GM10266 (cell line): Measurements from ENCODE around the gene AHCTF1.

Experiments
- DNase-seq: peaks from one replicate; pipeline ENCODE4 v3.0.0; 2012; ENCODE audit errors: extremely low spot score
- TF ChIP-seq, protein P1 (sequence below): IDR thresholded peaks from 2 replicates; pipeline ENCODE4 v1.5.1; 2012; ENCODE audit warnings: mild to moderate bottlenecking, low read depth; ENCODE audit not compliant: control insufficient read depth, insufficient read depth; ENCODE audit errors: missing control alignments

AHCTF1 gene

DNA sequence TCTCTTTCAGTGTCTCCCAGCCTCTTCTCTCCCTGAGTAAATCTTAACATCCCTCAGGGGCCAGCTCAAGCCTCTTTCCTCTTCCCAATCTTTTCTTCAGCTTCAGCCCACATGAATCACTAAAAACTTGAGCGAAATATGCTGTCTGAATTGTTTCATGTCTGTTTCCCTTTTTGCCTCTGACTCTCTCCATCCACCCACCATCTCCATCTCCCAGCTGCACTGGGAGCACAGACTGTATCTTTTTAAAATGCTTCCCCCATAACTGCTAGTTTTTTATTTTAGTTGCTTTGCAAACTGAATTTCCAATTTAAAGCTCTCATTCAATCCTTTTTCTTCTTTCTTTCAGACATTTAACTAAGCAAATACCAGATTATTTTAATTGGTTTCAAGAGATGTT, 3.0 kb upstream of the AHCTF1 start:
- TF ChIP-seq, protein P1, sequence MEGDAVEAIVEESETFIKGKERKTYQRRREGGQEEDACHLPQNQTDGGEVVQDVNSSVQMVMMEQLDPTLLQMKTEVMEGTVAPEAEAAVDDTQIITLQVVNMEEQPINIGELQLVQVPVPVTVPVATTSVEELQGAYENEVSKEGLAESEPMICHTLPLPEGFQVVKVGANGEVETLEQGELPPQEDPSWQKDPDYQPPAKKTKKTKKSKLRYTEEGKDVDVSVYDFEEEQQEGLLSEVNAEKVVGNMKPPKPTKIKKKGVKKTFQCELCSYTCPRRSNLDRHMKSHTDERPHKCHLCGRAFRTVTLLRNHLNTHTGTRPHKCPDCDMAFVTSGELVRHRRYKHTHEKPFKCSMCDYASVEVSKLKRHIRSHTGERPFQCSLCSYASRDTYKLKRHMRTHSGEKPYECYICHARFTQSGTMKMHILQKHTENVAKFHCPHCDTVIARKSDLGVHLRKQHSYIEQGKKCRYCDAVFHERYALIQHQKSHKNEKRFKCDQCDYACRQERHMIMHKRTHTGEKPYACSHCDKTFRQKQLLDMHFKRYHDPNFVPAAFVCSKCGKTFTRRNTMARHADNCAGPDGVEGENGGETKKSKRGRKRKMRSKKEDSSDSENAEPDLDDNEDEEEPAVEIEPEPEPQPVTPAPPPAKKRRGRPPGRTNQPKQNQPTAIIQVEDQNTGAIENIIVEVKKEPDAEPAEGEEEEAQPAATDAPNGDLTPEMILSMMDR: no peak
- DNase-seq: no peak

DNA sequence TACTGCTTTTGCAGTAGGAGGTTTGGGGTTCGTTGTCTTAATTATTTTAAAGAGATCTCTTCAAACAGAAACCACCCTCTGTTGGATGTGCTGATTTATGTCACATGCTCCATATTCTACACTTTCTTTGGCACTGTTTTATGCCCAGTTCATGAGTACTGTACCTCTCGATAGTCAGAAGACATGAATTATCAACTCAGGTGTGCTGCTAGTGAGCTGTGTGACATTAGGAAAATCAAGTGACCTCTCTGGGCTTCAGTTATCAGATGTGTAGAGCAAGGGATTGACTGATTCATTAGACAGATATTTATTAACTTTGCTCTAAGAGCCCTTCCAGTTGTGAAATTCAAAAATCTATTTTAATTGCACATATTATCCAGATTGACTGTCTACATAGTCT, 2.1 kb upstream of the AHCTF1 start:
- TF ChIP-seq, protein P1: no peak
- no peak for DNase-seq

DNA sequence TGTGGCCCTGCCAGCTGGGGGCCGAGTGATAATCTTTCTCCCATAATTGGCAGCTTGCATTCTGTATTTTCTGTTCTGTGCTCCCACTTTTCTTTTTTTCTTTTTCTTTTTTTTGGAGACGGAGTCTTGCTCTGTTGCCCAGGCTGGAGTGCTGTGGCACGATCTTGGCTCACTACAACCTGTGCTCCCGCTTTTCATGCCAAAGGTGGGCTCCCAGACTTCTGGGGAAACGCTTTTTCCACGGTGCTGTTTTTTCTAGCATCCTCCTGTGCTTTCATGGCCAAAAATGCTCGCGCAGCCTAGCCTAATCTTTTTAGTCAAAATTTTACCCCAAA, 585 bp upstream of the AHCTF1 start:
- TF ChIP-seq, protein P1: no peak
- no peak for DNase-seq

DNA sequence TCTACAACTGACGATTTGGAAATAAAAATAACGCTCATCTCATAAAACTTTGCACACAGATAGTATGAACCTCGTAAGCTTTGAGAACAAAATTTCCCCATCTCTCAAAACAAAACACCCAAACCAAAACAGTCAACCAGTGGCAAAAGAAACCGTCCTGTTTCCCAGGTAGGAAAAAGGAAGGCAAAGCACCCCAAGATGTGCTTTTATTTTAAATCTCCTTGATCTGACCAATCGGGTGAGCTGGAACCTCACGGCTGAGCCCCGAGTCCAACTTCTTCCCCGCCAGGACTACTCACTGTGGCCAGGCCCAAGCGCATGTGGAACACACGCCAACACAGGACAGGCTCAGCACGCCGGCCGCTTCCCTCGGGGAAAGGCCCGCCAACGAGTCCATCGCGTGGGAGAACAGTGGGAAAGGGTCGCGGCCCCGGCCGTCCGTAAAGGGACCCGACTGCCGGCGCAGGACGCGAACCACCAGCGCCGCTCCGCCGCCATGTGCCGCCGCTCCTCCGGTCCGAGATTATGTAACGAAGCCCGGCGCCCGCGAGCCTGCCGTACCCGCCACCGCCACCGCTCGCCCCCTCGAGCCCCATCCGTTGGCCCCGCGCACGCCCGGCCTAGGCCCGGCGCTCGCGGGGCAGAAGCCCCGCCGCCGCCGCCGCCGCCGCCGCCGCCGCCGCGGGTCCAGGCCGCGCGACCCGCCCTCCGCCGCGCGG, 759 bp downstream of the AHCTF1 start:
- DNase-seq: peak; percentile 60
- TF ChIP-seq, protein P1: no peak

DNA sequence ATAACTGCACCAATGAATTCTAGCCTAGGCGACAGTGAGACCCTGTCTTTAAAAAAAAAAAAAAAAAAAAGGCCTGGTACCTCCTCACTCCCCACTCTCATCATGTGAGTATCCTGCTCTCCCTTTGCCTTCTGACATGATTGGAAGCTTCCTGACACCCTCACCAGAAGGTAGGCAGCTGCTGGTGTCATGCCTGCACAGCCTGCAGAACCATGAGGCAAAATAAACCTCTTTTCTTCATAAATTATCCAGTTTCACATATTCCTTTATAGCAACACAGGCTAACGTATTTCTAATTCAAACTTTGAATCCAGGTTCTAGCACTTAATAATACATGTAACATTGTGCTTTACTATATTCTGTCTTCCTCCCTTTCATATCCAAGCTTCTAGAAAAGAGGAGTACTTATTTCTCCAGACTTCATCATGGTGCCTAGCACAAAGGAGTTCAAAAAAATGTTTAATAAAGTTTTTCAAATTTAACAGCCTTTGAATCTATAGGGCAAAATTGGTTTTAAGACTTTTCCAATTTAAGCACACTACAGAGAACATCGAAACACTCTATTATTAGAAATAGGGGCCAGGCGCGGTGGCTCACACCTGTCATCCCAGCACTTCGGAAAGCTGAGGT, 5.6 kb downstream of the AHCTF1 start:
- TF ChIP-seq, protein P1: no peak
- no peak for DNase-seq

DNA sequence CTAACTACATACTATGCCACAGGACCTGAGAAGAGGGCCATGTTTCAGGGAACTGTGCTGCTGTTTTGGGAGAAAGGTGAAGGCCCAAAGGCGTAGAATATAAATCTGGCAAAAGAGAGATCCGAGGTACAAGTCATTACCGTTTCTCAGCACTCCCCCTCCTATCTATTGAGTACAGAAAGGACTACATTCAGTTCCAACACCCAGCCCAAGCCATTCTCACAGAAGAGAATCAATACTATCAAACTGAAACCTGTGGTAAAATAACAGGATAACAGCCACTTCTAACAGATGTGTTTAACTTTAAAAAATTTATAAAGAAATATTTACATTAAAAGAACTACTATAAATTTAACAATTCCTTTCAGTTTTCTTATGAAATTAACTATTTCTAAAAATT, 7.8 kb downstream of the AHCTF1 start:
- TF ChIP-seq, protein P1: no peak
- no peak for DNase-seq

DNA sequence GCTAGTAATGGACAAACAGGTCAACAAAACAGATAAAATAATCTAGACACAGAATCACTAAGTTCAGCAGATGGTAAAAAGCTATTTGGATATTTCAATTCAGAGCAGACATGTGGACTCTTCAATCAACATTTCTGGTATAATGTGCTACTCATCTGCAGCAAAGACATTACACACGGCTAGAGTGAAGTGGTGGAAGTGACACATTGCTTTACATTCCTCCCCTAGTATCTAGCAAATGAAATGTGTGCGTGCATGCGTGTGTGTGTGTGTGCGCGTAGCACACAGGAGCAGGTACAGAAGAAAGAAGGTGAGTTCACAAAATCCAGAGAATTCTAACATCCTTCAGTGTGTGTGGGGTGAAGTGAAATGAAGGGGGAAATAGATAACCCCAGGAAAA, 8.3 kb downstream of the AHCTF1 start:
- TF ChIP-seq, protein P1: no peak
- DNase-seq: no peak
